Measurements from ENCODE around the gene NCOA1.
A peak's percentile ranks its signal among the peaks of the same experiment; 100 is the strongest.
"Not testable (repeated sequence)": the region's sequence is repeated elsewhere in the genome, so short reads cannot be mapped to it uniquely, and the experiment has no call there.

Gene NCOA1

GRCh38 chr2:24805811-24806660 is 315.0 kb downstream of the NCOA1 start:
- DNase-seq = not testable (repeated sequence)

GRCh38 chr2:24806661-24807036 is 315.6 kb downstream of the NCOA1 start:
- DNase-seq = no peak

- DNase-seq = no peak
Measured at GRCh38 chr2:24809316-24810007, 318.4 kb downstream of the NCOA1 start.

- DNase-seq = no peak
Measured at GRCh38 chr2:24813691-24814137, 322.7 kb downstream of the NCOA1 start.

GRCh38 chr2:24814516-24814915 is 323.5 kb downstream of the NCOA1 start:
- no peak for DNase-seq

- no peak for DNase-seq
Measured at GRCh38 chr2:24815171-24815570, 324.1 kb downstream of the NCOA1 start.

- no peak for DNase-seq
Measured at GRCh38 chr2:24816404-24816803, 325.4 kb downstream of the NCOA1 start.

GRCh38 chr2:24816884-24817283 is 325.8 kb downstream of the NCOA1 start:
- DNase-seq = no peak

GRCh38 chr2:24818721-24819167 is 327.7 kb downstream of the NCOA1 start:
- DNase-seq = peak; percentile 23

- no peak for DNase-seq
Measured at GRCh38 chr2:24819442-24820174, 328.6 kb downstream of the NCOA1 start.

GRCh38 chr2:24820175-24820513 is 329.1 kb downstream of the NCOA1 start:
- DNase-seq = no peak

All from activated CD4-positive, alpha-beta T cell treated with anti-CD3 and anti-CD28 coated beads, Interleukin-2, Interleukin-6, amounts not matched to agents 100 ng/mL and 50 ng/mL, durations not matched to agents 16 hours and 8 hours (primary cell).